Endothelial cell of umbilical vein (primary cell): Measurements from ENCODE around the gene XPNPEP1.

Experiments used
- CTCF ChIP-seq, 2 donors: IDR thresholded peaks; 1 replicate in 1 of 2; 2 replicates in 1 of 2; pipeline ENCODE4 v1.5.1; 2011; ENCODE audit warnings: low read length in 2 of 2, mild to moderate bottlenecking in 2 of 2, moderate library complexity in 2 of 2, control low read depth in 1 of 2, inconsistent platforms in 1 of 2, low read depth in 1 of 2; ENCODE audit not compliant: insufficient read depth in 1 of 2; ENCODE audit errors: extremely low read depth in 1 of 2
- EZH2 ChIP-seq: IDR thresholded peaks from 2 replicates; pipeline ENCODE4 v1.6.1; 2012; ENCODE audit warnings: borderline replicate concordance, low read depth, mild to moderate bottlenecking, moderate library complexity, low read length, inconsistent platforms; ENCODE audit not compliant: severe bottlenecking
- POLR2A ChIP-seq: IDR thresholded peaks from 2 replicates; pipeline ENCODE4 v1.6.1; 2012; ENCODE audit warnings: low read depth, mild to moderate bottlenecking, control low read depth, low read length
- POLR2AphosphoS5 ChIP-seq: IDR thresholded peaks from 2 replicates; pipeline ENCODE4 v1.6.1; 2012; ENCODE audit warnings: low read depth, mild to moderate bottlenecking, control low read depth, low read length, moderate library complexity; ENCODE audit not compliant: insufficient read depth

DNA sequence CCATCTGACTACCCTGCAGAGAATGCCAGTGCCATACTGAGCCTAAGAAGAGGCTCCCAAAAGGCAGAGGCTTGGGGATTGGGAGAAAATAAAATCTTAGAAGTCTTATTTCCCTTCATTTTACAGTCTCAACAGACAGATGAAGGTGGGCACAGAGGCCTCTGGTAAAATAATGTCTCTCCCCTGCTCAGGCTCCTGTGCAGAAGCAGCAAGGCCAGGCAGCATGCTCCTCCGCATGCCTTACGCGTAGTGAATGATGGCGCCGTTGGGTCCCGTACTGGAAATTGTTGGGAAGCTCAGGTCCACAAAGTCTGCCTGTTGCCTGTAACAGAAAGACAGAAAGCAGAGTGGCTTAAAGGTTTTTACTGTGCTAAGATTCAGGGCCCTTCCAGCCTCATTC lies 45.8 kb downstream of the XPNPEP1 start:
- no peak for TF ChIP-seq CTCF (IDR thresholded peaks at IDR 0.05; ENCODE audit: extremely low read depth in 1 of 2, insufficient read depth in 1 of 2, low read depth in 1 of 2, low read length in 2 of 2)
- no peak for TF ChIP-seq POLR2A
- TF ChIP-seq POLR2AphosphoS5: no peak
- TF ChIP-seq EZH2: no peak
